Smooth muscle cell (in vitro differentiated cells): Measurements from ENCODE around the gene SIM2. TPM values are rescaled to one million over a fixed set of nuclear protein-coding genes. Genes with fewer than 3 reads are reported as not detected.

Source experiments
- DNase-seq: peaks from one replicate; lab custom pipeline; 2025; ENCODE audit not compliant: unreplicated experiment; lab: John Stamatoyannopoulos, UW
- H2AFZ ChIP-seq: fragments of 200-600 bp; sonication (generic); 2 replicates; pipeline ENCODE4 v1.6.0; 2016; ENCODE audit warnings: antibody characterized with exemption, low read depth, mild to moderate bottlenecking
- H3F3A ChIP-seq: fragments of 200-600 bp; sonication (generic); 2 replicates; pipeline ENCODE4 v1.6.0; 2017; ENCODE audit warnings: antibody characterized with exemption, low read depth
- H3K27ac ChIP-seq: fragments of 200-600 bp; sonication (generic); 2 replicates; pipeline ENCODE4 v1.5.1; 2016; ENCODE audit warnings: low read depth, mild to moderate bottlenecking
- H3K27me3 ChIP-seq: fragments of 200-600 bp; sonication (generic); 2 replicates; pipeline ENCODE4 v1.6.1; 2016; ENCODE audit warnings: low read depth, mild to moderate bottlenecking
- H3K36me3 ChIP-seq: fragments of 200-600 bp; sonication (generic); 2 replicates; pipeline ENCODE4 v1.5.1; 2016; ENCODE audit warnings: low read depth
- H3K4me1 ChIP-seq: fragments of 200-600 bp; sonication (generic); 2 replicates; pipeline ENCODE4 v1.5.1; 2016; ENCODE audit warnings: low read depth
- H3K4me2 ChIP-seq: fragments of 200-600 bp; sonication (generic); 2 replicates; pipeline ENCODE4 v1.6.0; 2016; ENCODE audit warnings: mild to moderate bottlenecking
- H3K4me3 ChIP-seq: fragments of 200-600 bp; sonication (generic); 2 replicates; pipeline ENCODE4 v1.5.1; 2016; ENCODE audit warnings: mild to moderate bottlenecking
- H3K79me2 ChIP-seq: fragments of 200-600 bp; sonication (generic); 2 replicates; pipeline ENCODE4 v1.6.0; 2016; ENCODE audit warnings: low read depth, mild to moderate bottlenecking
- H3K9ac ChIP-seq: fragments of 200-600 bp; sonication (generic); 2 replicates; pipeline ENCODE4 v1.6.0; 2016; ENCODE audit warnings: low read depth
- H3K9me3 ChIP-seq: fragments of 200-600 bp; sonication (generic); replicated peaks from 2 replicates; pipeline ENCODE4 v1.5.1; 2016; ENCODE audit warnings: low read depth
- H4K20me1 ChIP-seq: fragments of 200-600 bp; sonication (generic); 2 replicates; pipeline ENCODE4 v1.6.0; 2016; ENCODE audit warnings: low read depth
- WGBS: methylation state at CpG from one replicate; pipeline ENCODE4 v1.1.7; 2016; ENCODE audit warnings: low lambda C conversion rate; 5-methylcytosine and 5-hydroxymethylcytosine counted together
- polyA plus RNA-seq: library from polyadenylated mRNA; unstranded; fragments of >200 nt; fragmentation: Nextera tagmentation; extraction: Ambion mirVana; gene quantifications from 2 replicates; pipeline ENCODE4 v1.2.1, GENCODE V29; 2016
- total RNA-seq: library from RNA; depleted of rRNA; stranded (reverse); fragments of >200 nt; gene quantifications from 2 replicates; pipeline ENCODE4 v1.2.3, GENCODE V29; 2014
- TF ChIP-seq, protein P1 (sequence below): fragments of 200-600 bp; sonication (generic); IDR thresholded peaks from 2 replicates; pipeline ENCODE4 v1.5.1; 2017; ENCODE audit warnings: borderline replicate concordance, mild to moderate bottlenecking, antibody characterized with exemption; ENCODE audit not compliant: insufficient read depth, poor library complexity, severe bottlenecking

Gene SIM2
- total and polyA plus RNA-seq, 2 experiments from 2014 or later = 0.25 TPM; not detected in 1

DNA sequence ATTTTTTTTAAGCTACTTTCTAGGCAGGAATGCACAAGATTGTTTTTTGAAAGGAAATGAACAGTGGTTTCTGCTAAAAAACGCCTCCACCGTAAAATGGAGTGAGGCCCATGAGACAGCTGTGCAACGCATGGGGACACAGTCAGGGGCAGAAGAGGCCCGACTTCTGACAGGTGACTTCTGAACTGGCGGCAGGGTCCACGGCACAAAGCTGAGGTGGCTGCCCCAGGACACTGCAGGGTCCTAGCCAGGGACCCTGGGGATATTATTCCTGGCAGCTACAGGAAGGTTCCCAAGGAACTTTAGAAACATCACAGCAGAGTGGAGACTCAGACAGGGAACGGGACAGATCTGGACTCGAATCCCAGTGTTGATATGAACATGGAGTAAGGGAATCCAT, 75.1 kb downstream of the SIM2 start:
- Histone ChIP-seq H4K20me1 (peaks cover 5% of the 10 kb centered on the region), H3K36me3 (no peaks in the 10 kb centered on the region), H3K9me3 (no peaks in the 10 kb centered on the region), H3K9ac (no peak overlapping the region), H3K4me3 (no peak overlapping the region), H3K4me1 (peaks cover 6% of the 10 kb centered on the region), H3K27ac (no peak overlapping the region), H3K79me2 (no peaks in the 10 kb centered on the region), H3K4me2 (no peak overlapping the region), H2AFZ (no peak overlapping the region), H3K27me3 (no peaks in the 10 kb centered on the region), H3F3A (no peaks in the 10 kb centered on the region)
- DNase-seq = no peak
- WGBS = 79% methylated on average over 8 of the region's 8 CpGs
- TF ChIP-seq, protein P1, sequence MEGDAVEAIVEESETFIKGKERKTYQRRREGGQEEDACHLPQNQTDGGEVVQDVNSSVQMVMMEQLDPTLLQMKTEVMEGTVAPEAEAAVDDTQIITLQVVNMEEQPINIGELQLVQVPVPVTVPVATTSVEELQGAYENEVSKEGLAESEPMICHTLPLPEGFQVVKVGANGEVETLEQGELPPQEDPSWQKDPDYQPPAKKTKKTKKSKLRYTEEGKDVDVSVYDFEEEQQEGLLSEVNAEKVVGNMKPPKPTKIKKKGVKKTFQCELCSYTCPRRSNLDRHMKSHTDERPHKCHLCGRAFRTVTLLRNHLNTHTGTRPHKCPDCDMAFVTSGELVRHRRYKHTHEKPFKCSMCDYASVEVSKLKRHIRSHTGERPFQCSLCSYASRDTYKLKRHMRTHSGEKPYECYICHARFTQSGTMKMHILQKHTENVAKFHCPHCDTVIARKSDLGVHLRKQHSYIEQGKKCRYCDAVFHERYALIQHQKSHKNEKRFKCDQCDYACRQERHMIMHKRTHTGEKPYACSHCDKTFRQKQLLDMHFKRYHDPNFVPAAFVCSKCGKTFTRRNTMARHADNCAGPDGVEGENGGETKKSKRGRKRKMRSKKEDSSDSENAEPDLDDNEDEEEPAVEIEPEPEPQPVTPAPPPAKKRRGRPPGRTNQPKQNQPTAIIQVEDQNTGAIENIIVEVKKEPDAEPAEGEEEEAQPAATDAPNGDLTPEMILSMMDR = no peak

DNA sequence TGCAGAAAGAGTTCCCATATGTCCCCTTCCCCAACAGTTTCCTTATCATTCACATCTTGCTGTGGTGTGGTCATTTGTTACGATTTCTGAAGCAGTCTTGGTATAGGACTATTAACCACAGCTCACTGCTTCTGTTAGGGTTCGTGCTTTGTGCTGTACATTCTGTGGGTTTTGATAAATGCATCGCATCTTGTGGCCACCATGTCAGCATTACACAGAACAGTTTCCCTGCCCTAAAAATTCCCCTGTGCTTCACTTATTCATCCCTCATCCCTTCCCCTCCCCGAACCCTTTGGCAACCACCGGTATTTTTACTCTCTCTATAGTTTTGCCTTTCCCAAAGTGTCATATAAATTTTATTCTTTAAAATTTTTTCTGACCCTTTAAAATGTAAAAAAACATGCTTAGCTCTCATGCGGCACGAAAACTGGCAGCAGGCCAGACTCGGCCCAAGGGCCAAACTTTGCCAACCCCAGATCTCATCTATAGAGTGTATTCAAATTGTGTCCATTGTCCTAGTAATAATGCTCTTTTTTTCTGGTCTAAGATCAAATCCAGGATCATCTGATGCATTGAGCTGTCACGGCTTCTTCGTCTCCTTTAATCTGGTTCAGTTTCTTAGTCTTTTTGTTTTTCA, 78.2 kb downstream of the SIM2 start:
- no peaks in the 10 kb centered on the region for H3K79me2 ChIP-seq
- no peak for DNase-seq
- no peaks in the 10 kb centered on the region for H3K36me3 ChIP-seq
- TF ChIP-seq, protein P1 = no peak
- 76% methylated on average over 10 of the region's 10 CpGs for WGBS
- H3K27ac ChIP-seq = no peak overlapping the region
- H3K4me3 ChIP-seq = no peak overlapping the region
- H3F3A ChIP-seq = no peaks in the 10 kb centered on the region
- H3K4me2 ChIP-seq = no peak overlapping the region
- H4K20me1 ChIP-seq = no peaks in the 10 kb centered on the region
- H3K4me1 ChIP-seq = no peaks in the 10 kb centered on the region
- H3K9me3 ChIP-seq = no peaks in the 10 kb centered on the region
- no peak overlapping the region for H3K9ac ChIP-seq
- H3K27me3 ChIP-seq = no peaks in the 10 kb centered on the region
- no peak overlapping the region for H2AFZ ChIP-seq

DNA sequence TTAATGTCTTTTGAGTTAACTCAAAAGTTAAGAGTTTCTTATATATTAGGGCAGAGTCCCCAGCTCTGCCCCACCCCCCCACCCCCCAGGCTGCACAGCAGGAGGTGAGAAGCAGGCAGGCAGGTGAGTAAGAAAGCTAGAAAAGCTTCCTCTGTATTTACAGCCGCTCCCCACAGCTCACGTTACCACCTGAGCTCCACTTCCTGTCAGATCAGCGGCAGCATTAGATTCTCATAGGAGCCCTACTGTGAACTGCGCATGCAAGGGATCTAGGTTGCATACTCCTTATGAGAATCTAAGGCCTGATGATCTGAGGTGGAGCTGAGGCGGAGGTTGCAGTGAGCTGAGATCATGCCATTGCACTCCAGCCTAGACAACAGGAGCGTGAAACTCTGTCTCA, 81.9 kb downstream of the SIM2 start:
- H4K20me1 ChIP-seq = no peaks in the 10 kb centered on the region
- H3K27me3 ChIP-seq = no peaks in the 10 kb centered on the region
- no peaks in the 10 kb centered on the region for H3K79me2 ChIP-seq
- WGBS = 80% methylated on average over 6 of the region's 6 CpGs
- H3F3A ChIP-seq = no peaks in the 10 kb centered on the region
- H2AFZ ChIP-seq = no peak overlapping the region
- no peaks in the 10 kb centered on the region for H3K9me3 ChIP-seq
- no peak overlapping the region for H3K4me2 ChIP-seq
- no peak overlapping the region for H3K4me3 ChIP-seq
- no peak overlapping the region for H3K9ac ChIP-seq
- TF ChIP-seq, protein P1 = no peak
- H3K4me1 ChIP-seq = no peaks in the 10 kb centered on the region
- no peaks in the 10 kb centered on the region for H3K36me3 ChIP-seq
- no peak for DNase-seq
- no peak overlapping the region for H3K27ac ChIP-seq
